ENCODE data around the gene KRTAP2-2.
"Not testable (repeated sequence)": the region's sequence is repeated elsewhere in the genome, so short reads cannot be mapped to it uniquely, and the experiment has no call there.

Gene KRTAP2-2

GRCh38 chr17:41054025-41054424, 1.0 kb downstream of the KRTAP2-2 start:
- no peak overlapping the region for H3K4me3 ChIP-seq (replicated peaks; ENCODE audit: low read depth, low read length)
- H3K27me3 ChIP-seq (replicated peaks; ENCODE audit: control insufficient read depth, insufficient read depth, low read length): no peaks in the 10 kb centered on the region
- DNase-seq (ENCODE audit: extremely low read depth, insufficient read length): no peak
- no peaks in the 10 kb centered on the region for H3K36me3 ChIP-seq (ENCODE audit: control insufficient read depth, insufficient read depth, low read length)
- TF ChIP-seq CTCF (IDR thresholded peaks at IDR 0.05; ENCODE audit: insufficient read depth, low read length, poor library complexity, severe bottlenecking): no peak

DNA sequence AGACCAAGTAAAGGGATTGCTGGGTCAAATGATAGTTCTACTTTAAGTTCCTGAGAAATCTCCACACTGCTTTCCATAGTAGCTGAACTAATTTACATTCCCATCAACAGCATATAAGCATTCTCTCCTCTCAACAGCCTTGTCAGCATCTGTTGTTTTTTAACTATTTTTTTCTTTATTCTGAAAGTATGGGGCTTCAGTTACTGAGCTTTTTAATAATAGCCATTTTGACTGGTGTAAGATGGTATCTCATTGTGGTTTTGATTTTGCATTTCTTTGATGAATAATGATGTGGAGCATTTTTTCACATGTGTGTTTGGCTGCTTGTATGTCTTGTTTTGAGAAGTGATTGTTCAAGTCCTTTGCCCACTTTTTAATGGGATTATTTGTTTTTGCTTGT, 2.5 kb downstream of the KRTAP2-2 start:
- DNase-seq (ENCODE audit: extremely low read depth, insufficient read length): no peak
- Histone ChIP-seq H3K4me3 (replicated peaks; ENCODE audit: low read depth, low read length) (no peak overlapping the region), H3K27me3 (replicated peaks; ENCODE audit: control insufficient read depth, insufficient read depth, low read length) (no peaks in the 10 kb centered on the region), H3K36me3 (ENCODE audit: control insufficient read depth, insufficient read depth, low read length) (no peaks in the 10 kb centered on the region)
- no peak for TF ChIP-seq CTCF (IDR thresholded peaks at IDR 0.05; ENCODE audit: insufficient read depth, low read length, poor library complexity, severe bottlenecking)

DNA sequence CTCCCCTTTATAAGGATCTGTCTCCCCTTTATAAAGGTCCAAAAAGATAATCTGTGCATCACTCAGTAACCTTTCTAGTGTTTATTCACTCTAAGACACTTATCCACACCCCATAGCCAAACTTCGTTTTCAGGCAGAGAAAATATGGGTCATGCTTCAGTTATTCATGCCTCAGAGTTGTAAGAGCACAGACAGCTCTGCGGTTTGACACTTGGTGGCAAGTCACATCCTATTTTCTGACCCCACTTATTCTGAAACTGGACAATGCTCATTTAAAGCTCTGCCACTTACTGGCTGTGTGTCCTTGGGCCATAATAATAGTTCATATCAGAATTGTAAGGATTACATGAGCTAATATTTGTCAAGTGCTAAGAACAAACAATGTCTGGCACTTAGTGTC, 5.9 kb downstream of the KRTAP2-2 start:
- no peaks in the 10 kb centered on the region for H3K36me3 ChIP-seq (ENCODE audit: control insufficient read depth, insufficient read depth, low read length)
- TF ChIP-seq CTCF (IDR thresholded peaks at IDR 0.05; ENCODE audit: insufficient read depth, low read length, poor library complexity, severe bottlenecking): no peak
- H3K4me3 ChIP-seq (replicated peaks; ENCODE audit: low read depth, low read length): no peak overlapping the region
- no peak for DNase-seq (ENCODE audit: extremely low read depth, insufficient read length)
- no peaks in the 10 kb centered on the region for H3K27me3 ChIP-seq (replicated peaks; ENCODE audit: control insufficient read depth, insufficient read depth, low read length)

GRCh38 chr17:41048441-41048840, 6.6 kb downstream of the KRTAP2-2 start:
- Histone ChIP-seq H3K36me3 (ENCODE audit: control insufficient read depth, insufficient read depth, low read length) (no peaks in the 10 kb centered on the region), H3K27me3 (replicated peaks; ENCODE audit: control insufficient read depth, insufficient read depth, low read length) (no peaks in the 10 kb centered on the region), H3K4me3 (replicated peaks; ENCODE audit: low read depth, low read length) (no peak overlapping the region)
- TF ChIP-seq CTCF (IDR thresholded peaks at IDR 0.05; ENCODE audit: insufficient read depth, low read length, poor library complexity, severe bottlenecking): no peak
- no peak for DNase-seq (ENCODE audit: extremely low read depth, insufficient read length)

- DNase-seq (ENCODE audit: extremely low read depth, insufficient read length); H3K36me3 ChIP-seq (ENCODE audit: control insufficient read depth, insufficient read depth, low read length): not testable (repeated sequence)
Measured at GRCh38 chr17:41046735-41047465, 8.1 kb downstream of the KRTAP2-2 start, which contains the start of gene KRTAP2-1. Gene KRTAP2-1 (minus strand): TSS chr17:41047316. CDS start chr17:41047267, 49 bp downstream.

GRCh38 chr17:41042953-41043352, 12.1 kb downstream of the KRTAP2-2 start:
- no peak for TF ChIP-seq CTCF (IDR thresholded peaks at IDR 0.05; ENCODE audit: insufficient read depth, low read length, poor library complexity, severe bottlenecking)
- Histone ChIP-seq H3K27me3 (replicated peaks; ENCODE audit: control insufficient read depth, insufficient read depth, low read length) (no peaks in the 10 kb centered on the region), H3K36me3 (ENCODE audit: control insufficient read depth, insufficient read depth, low read length) (no peaks in the 10 kb centered on the region), H3K4me3 (replicated peaks; ENCODE audit: low read depth, low read length) (no peak overlapping the region)
- no peak for DNase-seq (ENCODE audit: extremely low read depth, insufficient read length)

More at GRCh38 chr17:41046735-41047465, 8.1 kb downstream of the KRTAP2-2 start, which contains the start of gene KRTAP2-1:
- H3K27me3 ChIP-seq (replicated peaks; ENCODE audit: control insufficient read depth, insufficient read depth, low read length); H3K4me3 ChIP-seq (replicated peaks; ENCODE audit: low read depth, low read length): not testable (repeated sequence)

DNA sequence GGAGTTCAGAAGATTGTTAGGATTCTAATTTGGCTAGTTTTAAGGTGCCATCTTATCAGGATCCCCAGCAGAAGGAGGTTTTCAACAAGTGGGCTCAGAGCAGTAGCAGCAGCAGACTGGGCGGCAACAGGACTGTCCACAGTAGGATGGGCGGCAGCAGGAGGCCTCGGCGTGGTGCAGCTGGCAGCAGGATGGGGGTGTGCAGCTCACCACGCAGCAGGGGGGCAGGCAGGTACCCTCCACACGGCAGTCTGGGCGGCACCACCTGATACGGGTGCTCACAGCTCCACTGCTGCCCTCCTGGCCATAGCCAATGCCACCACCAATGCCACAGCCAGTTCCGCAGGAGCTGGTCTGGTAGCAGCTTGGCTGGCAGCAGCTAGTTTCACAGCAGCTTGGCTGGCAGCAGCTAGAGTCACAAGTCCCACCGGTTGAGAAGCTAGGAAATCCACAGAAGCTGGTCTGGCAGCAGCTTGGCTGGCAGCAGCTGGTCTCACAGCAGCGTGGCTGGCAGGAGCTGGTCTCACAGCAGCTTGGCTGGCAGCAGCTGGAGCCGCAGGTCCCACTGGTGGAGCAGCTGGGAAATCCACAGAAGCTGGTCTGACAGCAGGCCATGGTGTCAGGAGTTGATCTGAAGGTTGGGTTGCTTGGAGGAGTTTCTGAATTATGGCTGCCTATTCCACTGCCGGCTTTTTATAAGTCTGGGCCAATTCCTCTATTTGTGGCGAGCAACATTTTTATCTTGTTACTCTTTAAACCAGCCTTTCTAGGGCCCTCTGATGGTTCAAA, 14.1 kb downstream of the KRTAP2-2 start, which contains the start of gene KRTAP1-1:
Gene KRTAP1-1 (minus strand): TSS at position 668 of the 789 bp plus-strand sequence. CDS start 53 bp downstream, at position 615.
- DNase-seq (ENCODE audit: extremely low read depth, insufficient read length); H3K4me3 ChIP-seq (replicated peaks; ENCODE audit: low read depth, low read length); H3K27me3 ChIP-seq (replicated peaks; ENCODE audit: control insufficient read depth, insufficient read depth, low read length): not testable (repeated sequence)

More for the DNA sequence above, 14.1 kb downstream of the KRTAP2-2 start, which contains the start of gene KRTAP1-1:
- not testable (repeated sequence) for H3K36me3 ChIP-seq (ENCODE audit: control insufficient read depth, insufficient read depth, low read length)

Data from GM06990 (cell line).